Activated CD8-positive, alpha-beta T cell treated with anti-CD3 and anti-CD28 coated beads for 36 hours (primary cell): Measurements from ENCODE around the gene ADAMTS17. TPM values are rescaled to one million over a fixed set of nuclear protein-coding genes. Genes with fewer than 3 reads are reported as not detected.

Experiments
- ATAC-seq: fragments of 200-7000 bp; cut with Tn5 transposase; one replicate; pipeline ENCODE4 v1.10.0; 2021; ENCODE audit warnings: mild to moderate bottlenecking, moderate library complexity
- CTCF ChIA-PET: fragments of 350-600 bp; sonication (Branson Sonifier 250); formaldehyde crosslinking; loops from one replicate; lab custom pipeline; 2021; ENCODE audit warnings: antibody characterized with exemption; lab: Charles Lee
- POLR2A ChIA-PET: fragments of 350-600 bp; sonication (Branson Sonifier 250); formaldehyde crosslinking; loops from one replicate; lab custom pipeline; 2021; ENCODE audit warnings: antibody characterized with exemption; lab: Charles Lee
- DNase-seq: peaks from one replicate; pipeline ENCODE4 v3.0.0-alpha.2; 2020
- H3K27ac Mint-ChIP-seq: one replicate; pipeline ENCODE4 v1.8.0; 2021; ENCODE audit warnings: mild to moderate bottlenecking, mixed read lengths
- H3K27me3 Mint-ChIP-seq: one replicate; pipeline ENCODE4 v1.8.0; 2021; ENCODE audit warnings: mixed read lengths
- H3K36me3 Mint-ChIP-seq: one replicate; pipeline ENCODE4 v1.8.0; 2021; ENCODE audit warnings: low read depth, mixed read lengths
- H3K4me1 Mint-ChIP-seq: one replicate; pipeline ENCODE4 v1.8.0; 2021; ENCODE audit warnings: low read depth, mixed read lengths
- H3K4me3 Mint-ChIP-seq: one replicate; pipeline ENCODE4 v1.8.0; 2021; ENCODE audit warnings: mild to moderate bottlenecking, moderate library complexity, mixed read lengths
- H3K9me3 Mint-ChIP-seq: one replicate; pipeline ENCODE4 v1.8.0; 2021; ENCODE audit warnings: mixed read lengths
- intact Hi-C: fragments of 100-400 bp; cut with micrococcal nuclease; formaldehyde crosslinking; loops from one replicate; pipeline ENCODE4 v1.10.0; 2022
- total RNA-seq, 2 experiments: library from RNA; stranded (reverse); gene quantifications; one replicate each; pipeline ENCODE4 v1.2.3, GENCODE V29; 2021
- TF ChIP-seq, protein P1 (sequence below): fragments of 200-600 bp; IDR thresholded peaks from one replicate; pipeline ENCODE4 v1.8.0; 2022; ENCODE audit warnings: antibody characterized with exemption, mild to moderate bottlenecking

The ADAMTS17 gene
- total RNA-seq, 2 experiments from 2014 or later = 0.60 to 1.5 TPM

DNA sequence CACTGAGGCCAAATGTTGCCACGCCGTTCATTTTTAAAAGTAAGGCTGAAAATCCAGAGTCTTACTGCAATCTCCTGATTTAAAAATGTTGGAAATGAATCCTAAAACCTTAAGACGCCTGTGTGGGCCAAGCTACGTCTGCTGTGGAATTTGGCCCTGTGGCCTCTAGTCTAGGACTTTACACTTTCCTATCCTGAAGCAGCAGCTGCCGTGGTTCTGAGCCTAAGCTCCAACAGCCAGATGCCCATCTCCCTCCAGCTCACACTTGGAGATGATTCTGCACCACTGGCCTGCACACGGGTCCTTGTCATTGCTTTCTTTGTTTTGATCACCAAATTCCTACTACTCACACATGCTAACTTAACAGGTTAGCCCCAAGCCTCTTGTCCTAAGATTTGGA lies 322.2 kb downstream of the ADAMTS17 start:
- Mint-ChIP-seq H3K9me3 (no peaks in the 10 kb centered on the region), H3K4me3 (no peak overlapping the region), H3K4me1 (peaks cover 2% of the 10 kb centered on the region), H3K27me3 (no peaks in the 10 kb centered on the region), H3K27ac (no peak overlapping the region), H3K36me3 (peaks cover 3% of the 10 kb centered on the region)
- DNase-seq (no peak), ATAC-seq (no peak)
- POLR2A ChIA-PET = no interaction called here
- CTCF ChIA-PET = no interaction called here
- TF ChIP-seq, protein P1, sequence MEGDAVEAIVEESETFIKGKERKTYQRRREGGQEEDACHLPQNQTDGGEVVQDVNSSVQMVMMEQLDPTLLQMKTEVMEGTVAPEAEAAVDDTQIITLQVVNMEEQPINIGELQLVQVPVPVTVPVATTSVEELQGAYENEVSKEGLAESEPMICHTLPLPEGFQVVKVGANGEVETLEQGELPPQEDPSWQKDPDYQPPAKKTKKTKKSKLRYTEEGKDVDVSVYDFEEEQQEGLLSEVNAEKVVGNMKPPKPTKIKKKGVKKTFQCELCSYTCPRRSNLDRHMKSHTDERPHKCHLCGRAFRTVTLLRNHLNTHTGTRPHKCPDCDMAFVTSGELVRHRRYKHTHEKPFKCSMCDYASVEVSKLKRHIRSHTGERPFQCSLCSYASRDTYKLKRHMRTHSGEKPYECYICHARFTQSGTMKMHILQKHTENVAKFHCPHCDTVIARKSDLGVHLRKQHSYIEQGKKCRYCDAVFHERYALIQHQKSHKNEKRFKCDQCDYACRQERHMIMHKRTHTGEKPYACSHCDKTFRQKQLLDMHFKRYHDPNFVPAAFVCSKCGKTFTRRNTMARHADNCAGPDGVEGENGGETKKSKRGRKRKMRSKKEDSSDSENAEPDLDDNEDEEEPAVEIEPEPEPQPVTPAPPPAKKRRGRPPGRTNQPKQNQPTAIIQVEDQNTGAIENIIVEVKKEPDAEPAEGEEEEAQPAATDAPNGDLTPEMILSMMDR = no peak
- intact Hi-C loops = no loop called here

DNA sequence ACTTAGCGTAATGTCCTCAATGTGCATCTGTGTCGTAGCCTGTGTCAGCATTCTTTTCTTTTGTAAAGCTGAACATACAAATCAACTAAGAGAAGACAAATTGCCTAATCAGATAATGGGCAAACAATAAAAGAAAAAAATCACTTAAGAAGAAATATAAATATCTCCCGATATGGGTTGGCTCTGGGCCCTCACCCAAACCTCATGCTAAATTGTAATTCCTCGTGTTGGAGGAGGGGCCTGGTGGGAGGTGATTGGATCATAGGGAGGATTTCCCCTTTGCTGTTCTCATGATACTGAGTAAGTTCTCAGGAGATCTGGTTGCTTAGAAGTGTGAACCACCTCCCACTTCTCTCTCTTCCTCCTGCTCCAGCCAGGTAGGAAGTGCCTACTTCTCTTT lies 323.6 kb downstream of the ADAMTS17 start:
- Mint-ChIP-seq H3K4me1 (peaks cover 2% of the 10 kb centered on the region), H3K27me3 (no peaks in the 10 kb centered on the region), H3K4me3 (no peak overlapping the region), H3K27ac (no peak overlapping the region), H3K9me3 (no peaks in the 10 kb centered on the region), H3K36me3 (peaks cover 3% of the 10 kb centered on the region)
- no peak for DNase-seq
- TF ChIP-seq, protein P1 = no peak
- intact Hi-C loops = no loop called here
- ChIA-PET CTCF (no interaction called here), POLR2A (interaction anchor here (0.9 kb wide), 1 partner anchor 8 kb away, joined by 3 read pairs; no protein-coding TSS in a partner anchor)
- ATAC-seq = no peak

DNA sequence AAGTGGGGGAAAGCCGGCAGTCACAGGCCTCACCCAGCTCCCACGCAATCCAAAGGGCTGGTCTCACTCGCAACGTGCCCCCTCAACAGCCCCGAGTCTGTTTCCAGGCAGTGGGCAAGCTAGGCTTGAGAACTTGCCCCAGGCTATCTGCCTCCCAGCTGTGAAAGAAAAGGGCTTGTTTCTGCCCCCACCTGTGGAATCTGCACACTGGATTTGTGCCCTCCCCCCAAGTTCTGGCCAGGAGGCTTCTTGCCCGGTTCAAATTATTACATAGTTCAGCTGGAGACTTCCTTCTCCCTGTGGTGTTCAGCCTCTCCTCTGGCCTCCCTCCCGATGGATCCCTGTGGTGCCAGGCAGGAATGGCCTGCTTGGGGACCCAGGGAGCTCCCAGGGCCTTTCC lies 324.6 kb downstream of the ADAMTS17 start:
- ChIA-PET CTCF (no interaction called here), POLR2A (no interaction called here)
- intact Hi-C loops = no loop called here
- TF ChIP-seq, protein P1 = no peak
- H3K27ac Mint-ChIP-seq = no peak overlapping the region
- peaks cover 3% of the 10 kb centered on the region for H3K36me3 Mint-ChIP-seq
- no peaks in the 10 kb centered on the region for H3K9me3 Mint-ChIP-seq
- H3K4me3 Mint-ChIP-seq = no peak overlapping the region
- no peak for DNase-seq
- peaks cover 2% of the 10 kb centered on the region for H3K4me1 Mint-ChIP-seq
- ATAC-seq = no peak
- H3K27me3 Mint-ChIP-seq = no peaks in the 10 kb centered on the region

DNA sequence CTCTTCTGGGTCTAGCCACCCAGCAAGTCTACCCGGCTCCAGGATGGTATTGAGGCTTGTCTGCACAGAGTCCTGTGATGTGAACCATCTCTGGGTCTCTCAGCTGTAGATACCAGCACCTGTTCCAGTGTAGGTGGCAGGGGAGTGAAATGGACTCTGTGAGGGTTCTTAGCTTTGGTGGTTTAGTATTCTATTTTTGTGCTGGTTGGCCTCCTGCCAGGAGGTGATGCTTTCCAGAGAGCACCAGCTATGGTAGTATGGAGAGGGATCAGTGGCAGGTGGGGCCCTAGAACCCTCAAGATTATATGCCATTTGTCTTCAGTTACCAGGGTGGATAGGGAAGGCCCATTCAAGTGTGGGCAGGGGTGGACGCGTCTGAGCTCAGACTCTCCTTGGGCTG lies 325.1 kb downstream of the ADAMTS17 start:
- H3K4me3 Mint-ChIP-seq = no peak overlapping the region
- no peaks in the 10 kb centered on the region for H3K9me3 Mint-ChIP-seq
- no peak overlapping the region for H3K27ac Mint-ChIP-seq
- DNase-seq (no peak), ATAC-seq (no peak)
- intact Hi-C loops = no loop called here
- ChIA-PET POLR2A (no interaction called here), CTCF (no interaction called here)
- peaks cover 2% of the 10 kb centered on the region for H3K4me1 Mint-ChIP-seq
- H3K27me3 Mint-ChIP-seq = no peaks in the 10 kb centered on the region
- peaks cover 3% of the 10 kb centered on the region for H3K36me3 Mint-ChIP-seq
- TF ChIP-seq, protein P1 = no peak

DNA sequence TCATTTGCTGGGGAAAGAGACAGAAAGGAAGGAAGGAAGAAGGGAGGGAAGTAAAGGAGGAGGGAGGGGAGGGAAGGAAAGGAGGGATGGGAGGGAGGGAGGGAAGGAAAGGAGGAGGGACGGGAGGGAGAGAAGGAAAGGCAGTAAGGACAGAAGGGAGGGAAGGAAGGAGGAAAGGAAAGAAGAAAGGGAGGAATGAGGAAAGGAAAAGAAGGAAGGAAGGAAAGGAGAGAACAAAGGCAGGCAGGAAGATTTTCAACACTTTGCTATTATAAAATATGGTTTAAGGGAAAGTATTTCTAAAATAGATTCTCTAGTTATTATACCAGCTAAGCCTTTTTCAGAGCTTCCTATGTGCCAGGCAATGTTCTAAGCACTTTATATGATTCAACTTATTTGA lies 330.5 kb downstream of the ADAMTS17 start:
- no peak for ATAC-seq
- intact Hi-C loops = no loop called here
- Mint-ChIP-seq H3K4me1 (no peaks in the 10 kb centered on the region), H3K27ac (no peak overlapping the region), H3K36me3 (no peaks in the 10 kb centered on the region), H3K4me3 (no peak overlapping the region), H3K9me3 (no peaks in the 10 kb centered on the region), H3K27me3 (no peaks in the 10 kb centered on the region)
- TF ChIP-seq, protein P1 = no peak
- ChIA-PET CTCF (no interaction called here), POLR2A (no interaction called here)
- no peak for DNase-seq
